Measurements from ENCODE around the gene ANKS3. TPM values are rescaled to one million over a fixed set of nuclear protein-coding genes. Genes with fewer than 3 reads are reported as not detected.

Gene ANKS3
- polyA plus RNA-seq, 2 of the 4 experiments (the other 2 are of a cell fraction) = 22.7 to 27.1 TPM

- TF ChIP-seq CHD2 (IDR thresholded peaks at IDR 0.05; ENCODE audit: low read length, partially characterized antibody) = no peak
- TF ChIP-seq HOXB5 (CRISPR knock-in tag; IDR thresholded peaks at IDR 0.05) = no peak
Observed at GRCh38 chr16:4678596-4678995, 55.5 kb downstream of the ANKS3 start (continued).

DNA sequence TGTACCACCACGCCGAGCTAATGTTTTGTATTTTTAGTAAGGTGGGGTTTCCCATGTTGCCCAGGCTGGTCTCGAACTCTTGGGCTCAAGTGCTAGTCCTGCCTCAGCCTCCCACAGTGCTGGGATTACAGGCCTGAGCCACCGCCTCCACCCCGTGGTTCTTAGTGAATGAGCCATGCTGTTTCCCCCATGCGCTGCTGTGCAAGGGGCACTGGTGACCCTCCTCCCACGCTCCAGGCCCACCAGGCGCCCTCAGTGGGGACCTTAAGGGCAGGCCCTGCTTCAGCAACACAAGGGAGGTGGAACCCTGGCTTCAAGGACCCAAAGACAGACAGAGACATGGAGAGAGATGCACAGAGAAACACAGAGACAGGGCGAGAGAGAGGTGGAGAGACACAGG is 56.1 kb downstream of the ANKS3 start:
- whole genome bisulfite sequencing (ENCODE audit: missing lambda C conversion rate) = 93% methylated on average over 7 of the region's 9 CpGs
- Histone ChIP-seq H3K9me3 (no peaks in the 10 kb centered on the region), H3K4me2 (no peak overlapping the region), H3K4me3 (no peak overlapping the region), H3K4me1 (no peaks in the 10 kb centered on the region), H3K27ac (no peak overlapping the region)
- no peak for TF ChIP-seq MAX (IDR thresholded peaks at IDR 0.05)
- TF ChIP-seq EHMT2 (IDR thresholded peaks at IDR 0.05; ENCODE audit: low read depth) = no peak
- TF ChIP-seq CHD2 (IDR thresholded peaks at IDR 0.05; ENCODE audit: low read length, partially characterized antibody) = no peak
- no peak for TF ChIP-seq NPAS2 (CRISPR knock-in tag; IDR thresholded peaks at IDR 0.05; ENCODE audit: borderline replicate concordance)
- no peak for TF ChIP-seq KDM1A (IDR thresholded peaks at IDR 0.05; ENCODE audit: low read depth)
- no peak for TF ChIP-seq ZFP36 (IDR thresholded peaks at IDR 0.05; ENCODE audit: borderline replicate concordance, partially characterized antibody)
- no peak for TF ChIP-seq HOXA7 (CRISPR knock-in tag; IDR thresholded peaks at IDR 0.05)
- TF ChIP-seq SREBF2 (IDR thresholded peaks at IDR 0.05) = no peak
- TF ChIP-seq RNF2 (IDR thresholded peaks at IDR 0.05; ENCODE audit: borderline replicate concordance, low read depth) = no peak
- TF ChIP-seq POLR2A (IDR thresholded peaks at IDR 0.05; ENCODE audit: low read length) = no peak
- TF ChIP-seq RFX5 (IDR thresholded peaks at IDR 0.05) = no peak
- TF ChIP-seq, protein P1, sequence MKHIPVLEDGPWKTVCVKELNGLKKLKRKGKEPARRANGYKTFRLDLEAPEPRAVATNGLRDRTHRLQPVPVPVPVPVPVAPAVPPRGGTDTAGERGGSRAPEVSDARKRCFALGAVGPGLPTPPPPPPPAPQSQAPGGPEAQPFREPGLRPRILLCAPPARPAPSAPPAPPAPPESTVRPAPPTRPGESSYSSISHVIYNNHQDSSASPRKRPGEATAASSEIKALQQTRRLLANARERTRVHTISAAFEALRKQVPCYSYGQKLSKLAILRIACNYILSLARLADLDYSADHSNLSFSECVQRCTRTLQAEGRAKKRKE (CRISPR knock-in tag; IDR thresholded peaks at IDR 0.05; ENCODE audit: low read depth) = no peak
- FAIRE-seq (no peak), ATAC-seq (no peak), DNase-seq (ENCODE audit: low read depth in 1 of 2, low spot score in 1 of 2) (no peak)
- ChIA-PET CTCF (interaction anchor here (1.3 to 1.6 kb wide), 2 partner anchors 29 to 45 kb away, joined by 3 read pairs; no protein-coding TSS in a partner anchor), POLR2A (no interaction called here)

- no peak overlapping the region for H3K4me2 ChIP-seq
- DNase-seq (ENCODE audit: low read depth in 1 of 2, low spot score in 1 of 2) = no peak
- no peak for FAIRE-seq
- H3K4me3 ChIP-seq = no peak overlapping the region
- ChIA-PET CTCF (interaction anchor here (0.8 to 1.6 kb wide), 3 partner anchors 27 to 44 kb away, joined by 3 read pairs; no protein-coding TSS in a partner anchor), POLR2A (no interaction called here)
- WGBS (ENCODE audit: missing lambda C conversion rate) = 89% methylated on average over 14 of the region's 17 CpGs
- no peaks in the 10 kb centered on the region for H3K9me3 ChIP-seq
- no peak for TF ChIP-seq CBX2 (IDR thresholded peaks at IDR 0.05; ENCODE audit: borderline replicate concordance, low read depth)
- TF ChIP-seq ESRRA (IDR thresholded peaks at IDR 0.05; ENCODE audit: borderline replicate concordance, low read length) = no peak
- no peaks in the 10 kb centered on the region for H3K4me1 ChIP-seq
- H3K27ac ChIP-seq = no peak overlapping the region
- no peak for ATAC-seq
Observed at GRCh38 chr16:4677390-4677789, 56.7 kb downstream of the ANKS3 start.

DNA sequence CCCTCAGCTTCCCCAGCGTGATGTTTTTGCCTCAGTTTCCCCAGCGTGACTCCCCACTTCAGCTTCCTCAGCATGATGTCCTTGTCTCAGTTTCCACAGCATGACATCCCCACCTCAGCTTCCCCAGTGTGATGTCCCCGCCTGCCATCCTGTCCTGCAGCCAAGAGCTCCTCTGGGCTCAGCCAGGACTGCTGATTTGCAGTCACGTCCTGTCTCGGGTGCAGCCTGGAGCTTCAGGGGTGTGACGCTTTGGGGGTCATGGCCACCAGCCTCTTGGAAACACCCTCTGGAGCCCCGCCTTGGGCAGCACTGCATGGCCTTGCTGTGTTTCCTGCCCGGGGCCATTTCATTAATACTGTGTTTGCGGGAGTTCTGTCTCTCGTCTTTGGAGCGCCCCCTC is 57.2 kb downstream of the ANKS3 start:
- ATAC-seq (no peak), DNase-seq (ENCODE audit: low read depth in 1 of 2, low spot score in 1 of 2) (no peak), FAIRE-seq (no peak)
- TF ChIP-seq, protein P2, sequence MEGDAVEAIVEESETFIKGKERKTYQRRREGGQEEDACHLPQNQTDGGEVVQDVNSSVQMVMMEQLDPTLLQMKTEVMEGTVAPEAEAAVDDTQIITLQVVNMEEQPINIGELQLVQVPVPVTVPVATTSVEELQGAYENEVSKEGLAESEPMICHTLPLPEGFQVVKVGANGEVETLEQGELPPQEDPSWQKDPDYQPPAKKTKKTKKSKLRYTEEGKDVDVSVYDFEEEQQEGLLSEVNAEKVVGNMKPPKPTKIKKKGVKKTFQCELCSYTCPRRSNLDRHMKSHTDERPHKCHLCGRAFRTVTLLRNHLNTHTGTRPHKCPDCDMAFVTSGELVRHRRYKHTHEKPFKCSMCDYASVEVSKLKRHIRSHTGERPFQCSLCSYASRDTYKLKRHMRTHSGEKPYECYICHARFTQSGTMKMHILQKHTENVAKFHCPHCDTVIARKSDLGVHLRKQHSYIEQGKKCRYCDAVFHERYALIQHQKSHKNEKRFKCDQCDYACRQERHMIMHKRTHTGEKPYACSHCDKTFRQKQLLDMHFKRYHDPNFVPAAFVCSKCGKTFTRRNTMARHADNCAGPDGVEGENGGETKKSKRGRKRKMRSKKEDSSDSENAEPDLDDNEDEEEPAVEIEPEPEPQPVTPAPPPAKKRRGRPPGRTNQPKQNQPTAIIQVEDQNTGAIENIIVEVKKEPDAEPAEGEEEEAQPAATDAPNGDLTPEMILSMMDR (IDR thresholded peaks at IDR 0.05) = no peak
- no peak for TF ChIP-seq REST (IDR thresholded peaks at IDR 0.05)
- no peak for TF ChIP-seq NFE2L2 (conservative IDR thresholded peaks at IDR 0.05; ENCODE audit: low read length)
- TF ChIP-seq USF2 (IDR thresholded peaks at IDR 0.05) = no peak
- no peak for TF ChIP-seq TFCP2L1 (CRISPR knock-in tag; IDR thresholded peaks at IDR 0.05)
- no peak for TF ChIP-seq BHLHE40 (IDR thresholded peaks at IDR 0.05; ENCODE audit: low read depth, low read length)
- no peak for TF ChIP-seq SREBF2 (IDR thresholded peaks at IDR 0.05)
- TF ChIP-seq ZSCAN20 (CRISPR knock-in tag; IDR thresholded peaks at IDR 0.05) = no peak
- TF ChIP-seq FOXS1 (CRISPR knock-in tag; IDR thresholded peaks at IDR 0.05) = no peak
- TF ChIP-seq EP300 (IDR thresholded peaks at IDR 0.05) = no peak
- TF ChIP-seq EHMT2 (IDR thresholded peaks at IDR 0.05; ENCODE audit: low read depth) = no peak
- TF ChIP-seq JUN (IDR thresholded peaks at IDR 0.05) = no peak
- TF ChIP-seq PBX3 (IDR thresholded peaks at IDR 0.05) = no peak
- Histone ChIP-seq H3K4me1 (no peaks in the 10 kb centered on the region), H3K27ac (no peak overlapping the region), H3K9me3 (no peaks in the 10 kb centered on the region), H3K4me2 (no peak overlapping the region), H3K4me3 (no peak overlapping the region)
- CTCF ChIA-PET = interaction anchor here (0.6 to 1.6 kb wide), 4 partner anchors 27 to 48 kb away, joined by 3 read pairs; no protein-coding TSS in a partner anchor
- 83% methylated on average over 10 of the region's 11 CpGs for WGBS (ENCODE audit: missing lambda C conversion rate)
- POLR2A ChIA-PET = no interaction called here

Data from A549 (cell line).